CD14-positive monocyte (primary cell): ENCODE results near the gene HCN2. TPM values are rescaled to one million over a fixed set of nuclear protein-coding genes. Genes with fewer than 3 reads are reported as not detected.

Experiments used
- DNase-seq, 3 donors: peaks; one replicate each; pipeline ENCODE4 v3.0.0-alpha.2; 2011 to 2022
- H2AFZ ChIP-seq: 2 replicates; pipeline ENCODE4 v1.6.0; 2012; ENCODE audit warnings: mild to moderate bottlenecking, low read depth, low read length, inconsistent platforms; ENCODE audit not compliant: insufficient read depth, poor library complexity, severe bottlenecking
- H3K27ac ChIP-seq, 2 donors: 1 replicate in 1 of 2; 2 replicates in 1 of 2; pipeline ENCODE4 v1.5.1; 2012 to 2013; ENCODE audit warnings: low read length in 2 of 2, control low read depth in 1 of 2, inconsistent platforms in 1 of 2, low read depth in 1 of 2, mild to moderate bottlenecking in 1 of 2
- H3K27me3 ChIP-seq, 2 donors: one replicate each; pipeline versions ENCODE4 v1.6.0 to v1.6.1; 2011 to 2013; ENCODE audit warnings: low read length in 2 of 2; ENCODE audit not compliant: control insufficient read depth in 2 of 2, insufficient read depth in 2 of 2
- H3K36me3 ChIP-seq, 2 donors: replicated peaks in 1 of 2; 1 replicate in 1 of 2; 2 replicates in 1 of 2; pipeline versions ENCODE4 v1.5.1 to v1.6.1; 2012 to 2013; ENCODE audit warnings: low read length in 2 of 2, control low read depth in 1 of 2, inconsistent platforms in 1 of 2, mild to moderate bottlenecking in 1 of 2; ENCODE audit not compliant: insufficient read depth in 2 of 2, control insufficient read depth in 1 of 2
- H3K4me1 ChIP-seq, 2 donors: 1 replicate in 1 of 2; 2 replicates in 1 of 2; pipeline versions ENCODE4 v1.5.1 to v1.6.1; 2012 to 2013; ENCODE audit warnings: low read length in 2 of 2, control low read depth in 1 of 2, inconsistent platforms in 1 of 2, mild to moderate bottlenecking in 1 of 2, moderate library complexity in 1 of 2; ENCODE audit not compliant: insufficient read depth in 2 of 2, control insufficient read depth in 1 of 2
- H3K4me2 ChIP-seq: replicated peaks from 2 replicates; pipeline ENCODE3; 2012; ENCODE audit warnings: low read length, moderate library complexity, mild to moderate bottlenecking; ENCODE audit not compliant: poor library complexity, severe bottlenecking; ENCODE audit errors: extremely low read depth
- H3K4me3 ChIP-seq, 3 experiments: fragments of 200-600 bp in 1 of 3; sonication (generic) in 1 of 3; replicated peaks in 1 of 3; 1 replicate in 2 of 3; 2 replicates in 1 of 3; pipeline ENCODE4 v1.5.1; 2011 to 2013; ENCODE audit warnings: low read length in 3 of 3, mild to moderate bottlenecking in 3 of 3, control low read depth in 2 of 3, low read depth in 2 of 3, inconsistent platforms in 1 of 3, moderate library complexity in 1 of 3
- H3K79me2 ChIP-seq: 2 replicates; pipeline ENCODE4 v1.6.0; 2012; ENCODE audit warnings: mild to moderate bottlenecking, control low read depth, inconsistent platforms, low read length, moderate library complexity; ENCODE audit not compliant: insufficient read depth
- H3K9ac ChIP-seq: 2 replicates; pipeline ENCODE4 v1.6.0; 2017; ENCODE audit warnings: low read length, mild to moderate bottlenecking; ENCODE audit not compliant: insufficient read depth, poor library complexity, severe bottlenecking
- H3K9me3 ChIP-seq, 2 donors: replicated peaks in 1 of 2; 1 replicate in 1 of 2; 2 replicates in 1 of 2; pipeline versions ENCODE4 v1.5.1 to v1.6.1; 2012 to 2013; ENCODE audit warnings: low read length in 2 of 2, control low read depth in 1 of 2; ENCODE audit not compliant: control insufficient read depth in 1 of 2, insufficient read depth in 1 of 2
- H4K20me1 ChIP-seq: 2 replicates; pipeline ENCODE4 v1.6.0; 2012; ENCODE audit warnings: mild to moderate bottlenecking, low read length, control low read depth, moderate library complexity; ENCODE audit not compliant: insufficient read depth
- H3K27ac Mint-ChIP-seq, 7 donors: one replicate each; pipeline ENCODE4 v1.8.0; 2020; ENCODE audit warnings: mild to moderate bottlenecking in 7 of 7, mixed read lengths in 7 of 7, moderate library complexity in 6 of 7, inconsistent platforms in 2 of 7
- H3K27me3 Mint-ChIP-seq, 3 donors: one replicate each; pipeline ENCODE4 v1.8.0; 2021 to 2022; ENCODE audit warnings: low read depth in 3 of 3, mild to moderate bottlenecking in 3 of 3, mixed read lengths in 3 of 3, moderate library complexity in 3 of 3, inconsistent platforms in 1 of 3
- H3K36me3 Mint-ChIP-seq, 2 donors: one replicate each; pipeline ENCODE4 v1.8.0; 2020; ENCODE audit warnings: mixed read lengths in 2 of 2, inconsistent platforms in 1 of 2, mild to moderate bottlenecking in 1 of 2
- H3K4me1 Mint-ChIP-seq: one replicate; pipeline ENCODE4 v1.8.0; 2020; ENCODE audit warnings: mild to moderate bottlenecking, mixed read lengths
- H3K4me3 Mint-ChIP-seq, 2 donors: one replicate each; pipeline ENCODE4 v1.8.0; 2020; ENCODE audit warnings: mild to moderate bottlenecking in 2 of 2, mixed read lengths in 2 of 2, moderate library complexity in 1 of 2
- H3K9me3 Mint-ChIP-seq, 7 donors: one replicate each; pipeline ENCODE4 v1.8.0; 2020 to 2022; ENCODE audit warnings: mixed read lengths in 7 of 7, mild to moderate bottlenecking in 6 of 7, moderate library complexity in 6 of 7, inconsistent platforms in 2 of 7
- WGBS: methylation state at CpG from one replicate; pipeline ENCODE4 v1.1.5; 2013; ENCODE audit warnings: missing lambda C conversion rate; ENCODE audit not compliant: insufficient coverage; 5-methylcytosine and 5-hydroxymethylcytosine counted together
- intact Hi-C, 2 donors: fragments of 100-400 bp; cut with micrococcal nuclease; formaldehyde crosslinking; loops; one replicate each; pipeline versions ENCODE4 v1.15.0 to v1.15.1; 2023
- polyA plus RNA-seq, 3 donors: library from polyadenylated mRNA; depleted of rRNA in 1 of 3; unstranded in 2 of 3; stranded (reverse) in 1 of 3; fragments of 300-500 nt in 2 of 3; fragments of >200 nt in 1 of 3; fragmentation: Illumina TruSeq in 2 of 3; gene quantifications; 1 replicate in 2 of 3; 2 replicates in 1 of 3; pipeline ENCODE4 v1.2.3, GENCODE V29; 2012 to 2021
- TF ChIP-seq, protein P1 (sequence below): fragments of 200-600 bp; IDR thresholded peaks from one replicate; pipeline ENCODE4 v1.8.0; 2022; ENCODE audit warnings: antibody characterized with exemption, mild to moderate bottlenecking

Gene HCN2
- polyA plus RNA-seq, 3 donors: 0.21 TPM; not detected in 2

GRCh38 chr19:560121-560520 is 29.6 kb upstream of the HCN2 start:
- H3K9ac ChIP-seq: no peak overlapping the region
- no peak overlapping the region for H3K4me3 ChIP-seq
- no peaks in the 10 kb centered on the region for H3K27me3 ChIP-seq
- TF ChIP-seq, protein P1, sequence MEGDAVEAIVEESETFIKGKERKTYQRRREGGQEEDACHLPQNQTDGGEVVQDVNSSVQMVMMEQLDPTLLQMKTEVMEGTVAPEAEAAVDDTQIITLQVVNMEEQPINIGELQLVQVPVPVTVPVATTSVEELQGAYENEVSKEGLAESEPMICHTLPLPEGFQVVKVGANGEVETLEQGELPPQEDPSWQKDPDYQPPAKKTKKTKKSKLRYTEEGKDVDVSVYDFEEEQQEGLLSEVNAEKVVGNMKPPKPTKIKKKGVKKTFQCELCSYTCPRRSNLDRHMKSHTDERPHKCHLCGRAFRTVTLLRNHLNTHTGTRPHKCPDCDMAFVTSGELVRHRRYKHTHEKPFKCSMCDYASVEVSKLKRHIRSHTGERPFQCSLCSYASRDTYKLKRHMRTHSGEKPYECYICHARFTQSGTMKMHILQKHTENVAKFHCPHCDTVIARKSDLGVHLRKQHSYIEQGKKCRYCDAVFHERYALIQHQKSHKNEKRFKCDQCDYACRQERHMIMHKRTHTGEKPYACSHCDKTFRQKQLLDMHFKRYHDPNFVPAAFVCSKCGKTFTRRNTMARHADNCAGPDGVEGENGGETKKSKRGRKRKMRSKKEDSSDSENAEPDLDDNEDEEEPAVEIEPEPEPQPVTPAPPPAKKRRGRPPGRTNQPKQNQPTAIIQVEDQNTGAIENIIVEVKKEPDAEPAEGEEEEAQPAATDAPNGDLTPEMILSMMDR: no peak
- H2AFZ ChIP-seq: no peak overlapping the region
- no peak overlapping the region for H3K4me2 ChIP-seq
- Mint-ChIP-seq H3K27me3 (peaks cover 0 to 3% (median 0%) of the 10 kb centered on the region in 3 donors), H3K4me1 (peaks cover 32% of the 10 kb centered on the region), H3K27ac (peak overlapping the region in 4 of 7 donors; percentile 26 to 90 (median 67)), H3K9me3 (peaks cover 0 to 12% (median 3%) of the 10 kb centered on the region in 7 donors), H3K4me3 (peak overlapping the region in 1 of 2 donors; percentile 37), H3K36me3 (peaks cover 12 to 20% of the 10 kb centered on the region in 2 donors)
- H3K9me3 ChIP-seq: no peaks in the 10 kb centered on the region
- DNase-seq: no peak
- peaks cover 26 to 35% of the 10 kb centered on the region in 2 donors for H3K4me1 ChIP-seq
- 26% methylated on average over 5 of the region's 12 CpGs for WGBS
- no peaks in the 10 kb centered on the region for H4K20me1 ChIP-seq
- H3K79me2 ChIP-seq: no peaks in the 10 kb centered on the region
- intact Hi-C loops: no loop called here
- H3K27ac ChIP-seq: no peak overlapping the region
- peaks cover 0 to 6% of the 10 kb centered on the region in 2 donors for H3K36me3 ChIP-seq

- peaks cover 0 to 16% (median 3%) of the 10 kb centered on the region in 7 donors for H3K9me3 Mint-ChIP-seq
- H3K27me3 Mint-ChIP-seq: peaks cover 0 to 5% (median 1%) of the 10 kb centered on the region in 3 donors
- Histone ChIP-seq H3K4me1 (peaks cover 49 to 53% of the 10 kb centered on the region in 2 donors), H3K27ac (peak overlapping the region; percentile 75 to 90), H3K36me3 (peaks cover 0 to 6% of the 10 kb centered on the region in 2 donors), H3K79me2 (peaks cover 23% of the 10 kb centered on the region), H3K9ac (peak overlapping the region; percentile 57), H3K27me3 (no peaks in the 10 kb centered on the region), H4K20me1 (no peaks in the 10 kb centered on the region), H3K4me2 (peak overlapping the region; percentile 79), H3K9me3 (no peaks in the 10 kb centered on the region), H3K4me3 (peak overlapping the region; percentile 6 to 74 (median 31)), H2AFZ (peak overlapping the region; percentile 29)
- DNase-seq: peak; percentile 83 to 89 (median 86)
- peak overlapping the region; percentile 87 to 97 (median 96) for H3K27ac Mint-ChIP-seq
- intact Hi-C loops: no loop called here
- 6% methylated on average over 17 of the region's 19 CpGs for WGBS
- TF ChIP-seq, protein P1: no peak
- H3K36me3 Mint-ChIP-seq: peaks cover 12 to 21% of the 10 kb centered on the region in 2 donors
- H3K4me3 Mint-ChIP-seq: peak overlapping the region; percentile 76 to 83
- peaks cover 47% of the 10 kb centered on the region for H3K4me1 Mint-ChIP-seq
Measured at GRCh38 chr19:566403-566802, 23.3 kb upstream of the HCN2 start.
